Esophagus mucosa (tissue), 1 donor: ENCODE results near the gene ACTMAP. TPM values are rescaled to one million over a fixed set of nuclear protein-coding genes. Genes with fewer than 3 reads are reported as not detected.
"Not testable (repeated sequence)": the region's sequence is repeated elsewhere in the genome, so short reads cannot be mapped to it uniquely, and the experiment has no call there.

Source experiments
- ATAC-seq: fragments of 200-7000 bp; cut with Tn5 transposase; one replicate; pipeline ENCODE4 v1.9.1; 2020
- total RNA-seq: library from RNA; stranded (reverse); gene quantifications from one replicate; pipeline ENCODE4 v1.2.4, GENCODE V29; 2023
- donor health status: DM: yes; HTN: yes; CAD: no.

ACTMAP gene
- total RNA-seq, 1 donor from 2014 or later, result 5.4 TPM

DNA sequence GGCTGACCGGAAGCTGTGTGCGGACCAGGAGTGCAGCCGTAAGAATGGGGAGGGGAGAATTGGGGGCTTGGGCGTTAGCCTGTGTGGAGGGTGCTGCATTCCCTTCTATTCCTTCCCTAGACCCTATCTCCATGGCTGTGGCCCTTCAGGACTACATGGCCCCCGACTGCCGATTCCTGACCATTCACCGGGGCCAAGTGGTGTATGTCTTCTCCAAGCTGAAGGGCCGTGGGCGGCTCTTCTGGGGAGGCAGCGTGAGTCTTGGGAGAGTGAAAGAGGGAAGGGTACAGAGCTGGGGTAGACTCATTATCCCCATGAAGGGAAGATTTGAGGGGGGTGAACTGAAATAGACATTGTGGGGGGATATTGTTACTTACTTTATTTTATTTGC is 25.4 kb upstream of the ACTMAP start:
- ATAC-seq, result no peak

DNA sequence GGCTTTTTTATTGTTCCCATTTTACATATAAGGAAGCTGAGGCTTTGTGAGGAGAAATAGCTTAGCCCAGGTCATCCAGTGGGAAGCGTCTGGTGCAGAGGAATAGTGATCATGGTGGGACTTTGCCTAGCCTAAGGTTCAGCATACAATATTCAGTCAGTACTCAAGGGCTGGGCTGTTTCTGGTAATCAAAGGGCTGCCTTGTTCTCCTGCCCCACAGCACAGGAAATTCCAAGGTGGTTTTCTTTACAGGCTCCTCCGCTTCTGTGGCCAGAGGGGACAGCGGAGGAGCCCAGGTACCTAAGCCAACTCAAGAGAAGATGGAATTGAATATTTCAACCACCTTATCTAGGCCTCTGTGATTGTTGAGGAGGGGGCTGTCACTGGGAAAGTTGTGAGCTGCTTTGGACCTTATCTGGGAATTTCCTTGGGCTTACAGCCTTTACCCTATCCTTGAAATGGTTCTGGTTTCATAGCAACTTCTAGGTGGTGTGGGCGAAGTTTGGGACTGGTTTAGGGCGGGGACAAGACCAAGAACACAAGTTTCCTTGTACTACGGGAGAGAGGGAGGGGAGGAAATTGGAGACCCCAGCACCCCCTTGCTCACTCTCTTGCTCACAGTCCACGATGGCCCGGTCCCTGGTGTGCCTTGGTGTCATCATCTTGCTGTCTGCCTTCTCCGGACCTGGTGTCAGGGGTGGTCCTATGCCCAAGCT is 24.8 kb upstream of the ACTMAP start, which contains the start of gene MIA:
TSS of gene MIA (plus strand) at position 606 of the 716 bp plus-strand sequence. CDS start at position 628, 22 bp downstream.
- no peak for ATAC-seq

DNA sequence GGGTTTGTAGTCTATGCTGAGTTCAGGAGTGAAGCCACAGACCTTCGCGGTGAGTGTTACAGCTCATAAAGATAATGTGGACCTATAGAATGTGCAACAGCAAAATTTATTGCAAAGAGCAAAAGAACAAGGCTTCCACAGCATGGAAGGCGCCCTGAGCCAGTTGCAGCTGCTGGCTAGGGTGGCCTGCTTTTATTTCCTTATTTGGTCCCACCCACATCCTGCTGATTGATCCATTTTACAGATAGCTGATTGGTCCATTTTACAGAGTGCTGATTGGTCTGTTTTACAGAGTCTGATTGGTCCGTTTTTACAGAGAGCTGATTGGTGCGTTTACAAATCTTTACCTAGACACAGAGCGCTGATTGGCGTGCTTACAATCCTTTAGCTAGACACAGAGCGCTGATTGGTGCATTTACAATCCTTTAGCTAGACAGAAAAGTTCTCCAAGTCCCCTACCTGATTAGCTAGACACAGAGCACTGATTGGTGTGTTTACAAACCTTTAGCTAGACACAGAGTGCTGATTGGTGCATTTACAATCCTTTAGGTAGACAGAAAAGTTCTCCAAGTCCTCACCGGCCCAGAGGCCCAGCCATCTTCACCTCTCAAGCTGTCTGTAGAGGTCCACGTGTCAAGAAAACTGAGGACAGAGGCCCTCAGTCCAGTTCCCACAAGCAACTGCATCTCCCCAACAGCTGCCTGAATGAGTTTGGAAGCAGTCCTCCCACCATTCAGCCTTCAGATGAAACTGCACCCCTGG is 21.0 kb upstream of the ACTMAP start:
- ATAC-seq, result not testable (repeated sequence)

DNA sequence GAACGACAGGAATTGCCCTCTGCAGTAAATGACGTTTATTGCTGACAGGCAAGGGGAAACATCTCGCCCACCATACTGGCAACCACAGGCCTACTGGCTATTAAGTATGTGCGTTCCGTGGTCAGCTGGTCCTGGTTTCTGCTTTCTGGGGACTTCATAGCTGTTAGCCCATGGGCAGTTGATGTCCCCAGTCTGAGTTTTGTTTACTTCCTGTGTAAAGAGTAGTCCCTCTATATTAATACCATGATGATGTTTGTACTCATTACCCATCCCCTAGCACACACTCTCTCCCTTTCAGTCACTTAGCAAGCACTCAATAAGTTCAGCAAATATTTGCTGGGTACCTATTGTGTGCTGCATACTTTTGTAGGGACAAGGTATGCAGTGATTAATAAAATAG is 18.6 kb upstream of the ACTMAP start:
- ATAC-seq, result no peak

DNA sequence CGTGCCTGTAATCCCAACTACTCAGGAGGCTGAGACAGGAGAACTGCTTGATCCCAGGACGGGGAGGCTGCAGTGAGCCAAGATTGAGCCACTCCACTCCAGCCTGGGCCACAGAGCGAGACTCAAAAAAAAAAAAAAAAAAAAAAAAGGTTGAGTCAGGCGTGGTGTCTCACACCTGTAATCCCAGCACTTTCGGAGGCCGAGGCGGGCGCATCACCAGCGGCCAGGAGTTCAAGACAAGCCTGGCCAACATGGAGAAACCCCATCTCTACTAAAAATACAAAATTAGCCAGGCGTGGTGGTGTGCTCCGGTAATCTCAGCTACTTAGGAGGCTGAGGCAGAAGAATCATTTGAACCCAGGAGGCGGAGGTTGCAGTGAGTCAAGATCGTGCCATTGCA is 16.1 kb upstream of the ACTMAP start:
- ATAC-seq, result not testable (repeated sequence)

DNA sequence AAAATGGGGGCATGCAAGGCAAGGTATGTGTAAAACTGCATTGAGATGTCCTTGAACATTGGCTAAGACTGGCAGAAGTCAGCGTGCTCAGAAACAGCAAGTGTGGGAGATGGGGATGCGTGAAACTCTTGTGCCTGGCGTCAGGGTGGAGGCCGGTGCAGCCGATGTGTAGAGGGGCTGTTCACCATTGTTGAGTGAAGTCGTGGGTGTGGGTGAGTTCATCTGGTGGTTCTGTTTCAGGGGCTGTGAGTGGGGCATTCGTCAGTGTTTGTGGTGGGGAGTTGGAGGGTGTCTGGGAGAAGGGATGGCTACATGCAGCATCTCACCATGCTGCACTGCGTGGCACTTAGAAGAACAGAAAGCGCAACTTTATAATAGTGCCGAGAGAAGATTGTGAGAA is 13.7 kb upstream of the ACTMAP start:
- ATAC-seq, result no peak

DNA sequence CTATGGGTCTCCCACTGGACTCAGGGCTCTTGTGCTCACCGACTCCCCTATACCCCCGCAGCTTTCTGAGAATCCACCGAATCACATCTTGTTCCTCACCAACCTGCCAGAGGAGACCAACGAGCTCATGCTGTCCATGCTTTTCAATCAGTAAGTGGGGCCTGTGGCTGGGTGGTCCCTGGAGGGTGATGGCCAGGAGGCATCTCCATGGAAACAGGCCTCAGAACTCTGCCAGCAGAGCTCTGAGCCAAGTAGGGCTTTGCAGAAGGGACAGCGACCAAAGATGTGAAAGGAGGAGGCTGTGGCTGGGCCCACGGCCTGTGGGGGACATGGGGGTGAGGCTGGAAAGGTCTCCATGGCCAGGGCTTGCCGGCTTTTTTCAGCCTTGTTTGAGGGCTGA is 13.2 kb upstream of the ACTMAP start:
- ATAC-seq, result no peak

DNA sequence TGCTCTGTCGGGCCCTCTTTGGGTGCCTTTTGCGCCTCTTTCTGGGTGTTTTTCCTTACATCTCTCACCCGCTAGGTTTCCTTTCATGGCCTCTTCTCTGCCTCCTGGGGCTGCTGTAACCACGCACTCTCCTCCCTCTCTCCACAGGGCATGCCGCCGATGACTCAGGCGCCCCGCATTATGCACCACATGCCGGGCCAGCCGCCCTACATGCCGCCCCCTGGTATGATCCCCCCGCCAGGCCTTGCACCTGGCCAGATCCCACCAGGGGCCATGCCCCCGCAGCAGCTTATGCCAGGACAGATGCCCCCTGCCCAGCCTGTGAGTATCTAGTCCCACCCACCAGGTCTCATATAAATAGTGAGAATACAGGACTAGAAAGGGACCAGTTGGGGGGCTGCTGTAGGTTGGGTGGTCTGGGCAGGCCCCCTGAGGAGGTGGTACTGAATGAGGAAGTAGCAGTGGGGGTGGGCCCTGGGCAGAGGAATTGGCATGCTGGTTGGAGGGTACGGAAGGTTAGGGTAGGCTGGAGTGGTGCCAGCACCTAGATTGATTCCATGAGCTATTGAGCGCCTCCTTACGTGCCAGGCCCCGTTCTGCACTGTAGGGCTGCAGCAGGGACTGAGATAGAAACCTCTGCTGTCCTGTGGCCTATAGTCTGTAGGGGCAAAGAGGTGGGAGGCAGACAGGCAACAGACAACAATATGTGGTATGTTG is 12.6 kb upstream of the ACTMAP start:
- ATAC-seq, result no peak

DNA sequence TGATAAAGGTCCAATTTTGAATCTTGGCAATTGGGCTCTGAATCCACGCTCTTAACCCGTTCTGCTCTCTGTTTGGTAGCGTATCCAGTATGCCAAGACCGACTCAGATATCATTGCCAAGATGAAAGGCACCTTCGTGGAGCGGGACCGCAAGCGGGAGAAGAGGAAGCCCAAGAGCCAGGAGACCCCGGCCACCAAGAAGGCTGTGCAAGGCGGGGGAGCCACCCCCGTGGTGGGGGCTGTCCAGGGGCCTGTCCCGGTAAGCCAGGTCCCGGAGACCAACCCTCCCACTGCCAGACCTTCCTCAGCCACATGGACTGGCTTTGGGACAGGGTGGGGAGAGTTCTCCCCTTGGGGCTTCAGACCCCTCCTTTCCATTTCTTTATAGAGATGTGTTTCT is 9.1 kb upstream of the ACTMAP start:
- no peak for ATAC-seq

DNA sequence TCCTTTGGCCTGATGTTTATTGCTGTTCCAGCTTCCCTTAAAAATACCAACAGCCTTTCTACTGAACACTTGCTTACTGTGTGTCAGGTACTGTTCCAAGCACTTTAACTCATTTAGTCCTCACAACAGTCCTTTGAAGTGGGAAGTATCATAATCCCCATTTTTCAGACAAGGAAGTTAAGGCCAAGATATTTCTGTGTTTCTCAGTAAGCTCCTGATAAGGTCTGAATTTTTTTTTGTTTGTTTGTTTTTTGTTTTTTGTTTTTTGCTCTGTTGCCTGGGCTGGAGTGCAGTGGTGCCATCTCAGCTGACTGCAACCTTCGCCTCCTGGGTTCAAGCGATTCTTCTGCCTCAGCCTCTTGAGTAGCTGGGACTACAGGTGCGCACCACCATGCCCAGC is 8.2 kb upstream of the ACTMAP start:
- ATAC-seq, result no peak

DNA sequence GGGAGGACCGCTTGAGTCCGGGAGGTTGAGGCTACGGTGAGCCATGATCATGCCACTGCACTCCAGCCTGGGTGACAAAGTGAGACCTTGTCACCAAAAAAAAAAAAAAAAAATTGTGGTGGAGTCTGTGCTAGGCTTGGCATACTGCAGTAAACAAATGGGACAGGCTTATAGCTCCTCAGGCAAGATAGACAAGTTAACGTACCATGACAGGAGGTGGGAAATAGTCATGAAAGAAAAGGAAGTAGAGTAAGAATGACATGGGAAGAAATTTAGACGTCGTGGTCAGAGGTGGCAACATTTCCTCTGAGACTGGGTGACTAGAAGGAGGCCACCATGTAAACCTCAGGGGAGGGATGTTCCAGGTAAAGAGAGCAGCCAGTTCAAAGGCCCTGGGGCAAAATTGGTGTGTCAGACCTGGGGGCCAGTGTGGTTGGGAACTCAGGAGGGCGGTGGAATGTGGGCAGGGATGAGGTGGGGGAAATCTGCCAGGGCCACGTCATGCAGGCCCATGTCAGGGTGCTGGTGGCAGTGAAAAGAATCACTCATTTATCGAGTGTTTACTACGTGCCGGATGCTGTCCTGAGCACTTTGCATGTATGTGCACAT is 6.3 kb upstream of the ACTMAP start:
- peak; percentile 41 for ATAC-seq

DNA sequence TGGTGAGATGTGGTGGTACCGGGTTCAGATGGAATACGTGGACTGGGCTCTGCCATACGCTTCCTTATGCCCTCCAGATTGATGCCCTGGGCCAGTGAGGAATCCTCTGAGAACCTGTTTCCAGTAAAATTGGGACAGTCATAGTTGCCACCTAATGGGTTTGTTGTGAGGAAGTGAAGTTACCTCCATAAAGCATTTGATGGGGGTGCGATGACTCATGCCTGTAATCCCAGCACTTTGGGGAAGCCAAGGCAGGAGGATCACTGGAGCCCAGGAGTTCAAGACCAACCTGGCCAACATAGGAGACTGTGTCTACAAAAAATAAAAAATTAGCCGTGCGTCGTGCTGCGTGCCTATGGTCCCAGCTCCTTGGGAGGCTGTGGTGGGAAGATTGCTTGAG is 5.5 kb upstream of the ACTMAP start:
- ATAC-seq, result no peak

DNA sequence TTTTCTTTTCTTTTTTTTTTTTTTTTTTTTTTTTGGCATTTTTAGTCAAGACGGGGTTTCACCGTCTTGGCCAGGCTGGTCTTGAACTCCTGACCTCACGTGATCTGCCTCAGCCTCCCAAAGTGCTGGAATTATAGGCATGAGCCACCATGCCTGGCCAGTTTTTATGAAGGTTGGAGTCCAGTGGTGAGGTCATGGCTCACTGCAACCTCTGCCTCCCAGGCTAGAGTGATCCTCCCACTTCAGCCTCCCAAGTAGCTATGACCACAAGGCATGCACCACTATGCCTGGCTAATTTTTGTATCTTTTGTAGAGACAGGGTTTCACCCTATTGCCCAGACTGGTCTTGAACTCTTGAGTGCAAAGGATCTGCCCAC is 5.0 kb upstream of the ACTMAP start:
- no peak for ATAC-seq

DNA sequence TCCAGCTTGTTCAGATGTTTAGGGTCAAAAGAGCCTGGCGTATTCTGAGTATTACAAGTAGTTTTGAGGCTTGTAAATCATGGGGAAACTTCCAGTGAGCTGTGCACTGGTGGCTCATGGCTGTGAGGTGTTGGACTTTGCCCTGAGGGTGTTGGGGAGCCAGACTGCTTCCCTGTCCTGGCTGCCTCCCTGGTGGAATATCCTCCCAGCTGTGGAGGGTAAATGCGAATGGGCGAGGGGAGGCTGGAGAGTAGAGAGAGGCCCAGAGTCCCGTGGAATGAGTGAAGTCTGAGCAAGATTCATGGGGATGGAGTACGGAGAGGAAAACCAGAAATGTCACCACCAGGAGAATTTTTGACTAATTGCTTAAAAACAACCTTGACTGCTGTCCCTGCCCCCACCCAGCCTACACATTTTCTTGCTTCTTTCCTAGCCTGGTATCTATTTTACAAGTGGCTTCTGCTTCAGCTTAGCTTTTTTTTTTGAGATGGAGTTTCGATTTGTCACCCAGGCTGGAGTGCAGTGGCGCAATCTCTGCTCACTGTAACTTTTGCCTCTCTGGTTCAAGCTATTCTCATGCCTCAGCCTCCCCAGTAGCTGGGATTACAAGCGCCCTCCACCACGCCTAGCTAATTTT is 4.5 kb upstream of the ACTMAP start:
- no peak for ATAC-seq

DNA sequence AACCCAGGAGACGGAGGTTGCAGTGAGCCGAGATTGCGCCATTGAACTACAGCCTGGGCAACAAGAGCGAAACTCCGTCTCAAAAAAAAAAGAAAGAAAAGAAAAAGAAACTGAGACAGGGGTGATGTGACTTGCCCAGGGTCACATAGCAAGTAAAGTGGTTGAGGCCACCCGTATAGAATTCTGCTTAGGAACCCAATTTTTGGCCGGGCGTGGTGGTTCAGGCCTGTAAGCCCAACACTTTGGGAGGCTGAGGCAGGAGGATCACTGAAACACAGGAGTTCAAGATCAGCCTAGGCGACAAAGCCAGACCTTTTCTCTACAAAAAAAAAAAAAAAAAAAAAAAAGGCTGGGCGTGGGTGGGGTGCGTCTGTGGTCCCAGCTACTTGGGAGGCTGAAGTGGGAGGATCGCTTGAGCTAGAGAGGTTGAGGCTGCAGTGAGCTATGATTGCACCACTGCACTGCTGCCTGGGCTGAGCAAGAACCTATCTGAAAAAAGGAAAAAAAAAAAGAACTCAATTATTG is 2.0 kb upstream of the ACTMAP start:
- no peak for ATAC-seq

DNA sequence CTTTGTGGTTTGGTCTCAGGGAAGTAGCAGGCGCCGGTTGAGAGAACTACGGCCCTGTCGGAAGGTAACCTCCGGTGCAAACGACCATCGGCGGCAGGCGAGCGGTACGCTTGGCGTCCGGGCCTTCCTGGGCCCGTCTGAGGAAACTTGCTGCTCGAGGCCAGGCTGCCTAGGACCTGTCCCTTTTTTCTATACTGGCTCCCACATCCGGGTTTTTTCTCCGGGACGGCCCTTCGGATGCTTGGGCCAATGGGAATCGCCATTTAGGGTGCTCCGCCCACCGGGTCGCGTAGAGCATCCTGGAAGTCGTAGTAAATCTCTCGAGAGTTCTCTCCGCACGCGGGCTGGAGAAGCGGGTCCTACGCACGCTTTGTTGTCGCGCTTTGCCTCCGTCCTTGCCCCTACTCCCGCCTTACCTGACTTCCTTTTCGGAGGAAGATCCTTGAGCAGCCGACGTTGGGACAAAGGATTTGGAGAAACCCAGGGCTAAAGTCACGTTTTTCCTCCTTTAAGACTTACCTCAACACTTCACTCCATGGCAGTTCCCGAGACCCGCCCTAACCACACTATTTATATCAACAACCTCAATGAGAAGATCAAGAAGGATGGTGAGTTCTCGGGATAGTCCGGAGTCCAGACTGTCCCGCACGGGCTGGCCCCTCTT is 729 bp upstream of the ACTMAP start, which contains the start of gene SNRPA:
TSS of gene SNRPA (plus strand) at position 330 of the 664 bp plus-strand sequence. CDS start at position 536, 206 bp downstream.
- ATAC-seq, result peak; percentile 79

DNA sequence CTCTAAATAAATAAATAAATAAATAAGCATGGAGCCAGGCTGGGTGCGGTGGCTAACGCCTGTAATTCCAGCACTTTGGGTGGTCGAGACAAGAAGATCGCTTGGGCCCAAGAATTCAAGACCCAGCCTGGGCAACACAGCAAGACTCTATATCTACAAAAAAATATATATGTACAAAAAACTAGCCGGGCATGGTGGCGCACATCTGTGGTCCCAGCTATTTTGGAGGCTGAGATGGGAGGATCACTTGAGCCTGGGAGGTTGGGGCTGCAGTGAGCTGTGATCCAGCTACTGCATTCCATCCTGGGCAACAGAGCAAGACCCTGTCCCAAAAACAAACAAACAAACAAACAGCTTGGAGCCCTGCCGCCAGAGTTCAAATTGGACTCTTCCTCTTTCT is 2.7 kb downstream of the ACTMAP start:
- ATAC-seq, result no peak

DNA sequence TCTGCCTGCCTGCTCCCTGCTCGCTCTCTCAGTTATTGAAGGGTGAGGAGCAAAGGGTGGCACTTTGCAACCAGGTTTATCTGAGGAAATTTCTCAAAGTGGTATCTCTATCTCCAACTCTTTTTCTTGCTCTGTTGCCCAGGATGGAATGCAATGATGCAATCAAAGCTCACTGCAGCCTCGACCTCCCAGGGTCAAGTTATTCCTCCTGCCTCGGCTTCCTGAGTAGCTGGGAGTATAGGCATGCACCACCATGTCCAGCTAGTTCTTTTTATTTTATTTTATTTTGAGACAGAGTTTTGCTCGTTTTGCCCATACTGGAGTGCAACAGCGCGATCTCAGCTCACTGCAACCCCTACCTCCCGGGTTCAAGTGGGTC is 4.9 kb downstream of the ACTMAP start:
- no peak for ATAC-seq

DNA sequence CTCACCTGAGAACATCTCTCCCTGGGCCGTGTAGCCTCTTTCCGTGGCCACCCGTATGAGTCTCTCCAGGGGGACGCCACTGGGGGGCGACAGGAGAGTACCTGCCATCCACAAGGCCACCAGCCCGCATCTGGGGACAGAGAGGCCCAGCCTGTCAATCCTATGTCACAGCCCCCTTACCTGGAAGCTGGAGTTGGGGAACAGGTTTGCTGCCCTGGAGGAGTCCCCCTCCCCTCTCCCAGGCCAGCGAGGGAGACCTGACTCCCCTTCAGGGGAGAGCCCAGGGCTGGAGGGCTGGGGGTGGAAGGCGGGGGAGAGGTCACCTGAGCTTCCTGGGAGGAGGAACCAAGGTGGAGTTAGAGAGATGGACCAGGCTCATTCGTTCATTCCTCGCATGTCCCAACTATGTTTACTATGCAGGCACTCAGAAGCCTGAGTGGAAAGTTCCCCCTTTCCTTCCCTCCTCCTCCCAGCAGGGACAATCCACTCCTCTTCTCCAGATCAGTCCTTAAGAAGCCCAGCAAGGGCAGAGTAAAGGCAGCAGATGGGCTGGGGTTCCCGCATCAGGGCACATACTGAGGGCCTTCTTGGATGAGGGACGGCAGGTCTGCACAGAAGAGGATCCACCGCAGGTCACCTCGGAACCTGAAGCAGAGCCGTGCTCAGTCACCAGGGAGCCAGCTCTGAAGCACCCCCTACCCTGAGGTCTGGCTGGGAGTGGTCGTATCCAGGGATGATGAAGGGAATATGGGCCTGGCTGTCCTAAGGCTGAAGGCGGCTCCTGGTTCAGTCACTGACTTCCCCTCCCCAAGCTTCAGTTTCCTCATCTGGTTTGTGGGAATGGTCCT is 5.5 kb downstream of the ACTMAP start:
- ATAC-seq, result no peak

DNA sequence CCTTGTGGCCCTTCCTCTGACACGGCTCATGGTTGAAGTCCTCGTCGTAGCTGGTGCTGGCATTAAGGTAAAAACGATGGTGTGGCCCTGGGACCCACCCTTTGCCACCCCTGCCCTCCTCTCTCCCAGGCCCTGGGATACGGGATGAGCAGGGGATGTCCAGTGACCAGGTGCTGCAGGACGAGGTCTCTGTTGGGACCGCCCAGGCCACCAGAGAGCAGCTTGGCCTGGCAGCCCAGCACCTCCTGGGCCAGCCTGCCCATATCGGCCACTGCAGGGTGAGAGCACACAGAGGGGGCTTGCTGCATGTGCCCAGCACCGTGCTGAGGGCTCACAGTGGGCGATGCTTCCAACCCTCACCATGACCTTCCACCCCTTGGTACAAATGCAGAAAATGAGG is 6.4 kb downstream of the ACTMAP start:
- peak; percentile 0 for ATAC-seq

DNA sequence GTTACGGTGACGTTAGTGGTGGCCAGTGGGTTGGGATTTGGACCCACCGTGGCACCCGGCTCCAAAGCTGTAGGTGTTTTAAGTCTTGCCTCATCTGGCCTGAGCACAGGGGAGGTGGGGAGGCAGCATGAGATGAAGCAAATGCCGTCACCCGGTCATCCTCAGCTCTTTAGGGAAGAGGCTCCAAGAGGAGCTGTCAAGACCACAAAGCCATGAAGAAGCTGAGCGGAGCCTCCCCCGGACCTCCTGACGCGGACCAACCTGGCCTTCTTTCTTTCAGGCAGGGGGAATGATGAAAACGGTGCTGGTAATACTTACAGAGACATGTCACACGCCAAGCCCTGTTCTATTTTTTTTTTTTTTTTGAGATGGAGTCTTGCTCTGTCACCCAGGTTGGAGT is 7.4 kb downstream of the ACTMAP start:
- no peak for ATAC-seq
